ENCODE results near the gene MFAP3L. TPM values are rescaled to one million over a fixed set of nuclear protein-coding genes. Genes with fewer than 3 reads are reported as not detected.

The MFAP3L gene
- total RNA-seq, 1 experiment from 2014 or later: 5.1 TPM

DNA sequence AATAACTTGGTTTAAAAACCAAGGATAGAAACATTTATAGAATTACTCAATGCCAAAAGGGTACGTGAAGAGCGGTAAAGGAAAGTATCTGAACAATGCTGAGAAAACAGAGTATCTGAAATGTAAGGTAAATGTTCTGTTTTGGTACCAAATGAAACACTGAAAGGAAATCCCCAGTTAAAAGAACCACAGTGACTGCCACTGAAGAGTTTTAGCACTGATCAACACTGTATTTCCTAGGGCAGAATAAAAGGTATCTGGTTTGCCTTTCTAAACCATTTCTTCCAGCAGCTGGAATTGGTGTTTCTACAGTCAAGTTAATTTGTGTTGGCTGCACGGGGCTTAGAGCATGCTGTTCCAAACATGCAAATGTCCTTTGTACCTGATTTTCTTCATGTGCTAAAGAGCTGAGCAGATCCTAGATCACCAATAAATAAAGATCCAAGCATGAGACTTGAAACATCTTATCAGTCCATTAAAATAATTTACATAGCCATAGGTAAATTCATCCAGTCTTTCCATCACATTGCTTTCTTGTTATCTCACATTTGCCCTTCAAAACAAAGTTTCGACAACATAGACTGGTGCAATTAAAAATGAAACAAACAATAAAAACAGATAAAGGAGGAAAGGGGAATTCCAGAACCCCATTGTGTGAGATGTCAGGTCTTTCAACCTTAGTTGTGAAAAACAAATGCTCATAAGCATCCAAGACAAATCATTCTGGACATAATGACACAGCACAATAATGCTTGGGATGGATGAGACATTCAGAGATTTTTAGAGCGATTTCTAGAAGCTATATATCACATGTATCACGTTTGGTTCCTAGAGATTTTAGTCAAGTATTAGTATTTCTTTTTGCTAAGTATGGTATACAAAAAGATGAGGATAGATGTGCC is 38.6 kb downstream of the MFAP3L start:
- H3K14ac ChIP-seq (ENCODE audit: insufficient read depth, low read length): no peak overlapping the region
- H3K79me1 ChIP-seq (ENCODE audit: insufficient read depth, low read depth, low read length, poor library complexity, severe bottlenecking): no peaks in the 10 kb centered on the region
- no peaks in the 10 kb centered on the region for H4K20me1 ChIP-seq (ENCODE audit: control insufficient read depth, insufficient read depth, insufficient read length)
- Mint-ChIP-seq H3K27ac (no peak overlapping the region), H3K36me3 (ENCODE audit: insufficient read depth in 1 of 3, low read depth in 3 of 3) (peaks cover 0 to 11% (median 7%) of the 10 kb centered on the region in 3 experiments; a peak in 6 of 7 replicates), H3K4me1 (peaks cover 13 to 19% of the 10 kb centered on the region in 2 experiments), H3K9me3 (peaks cover 0 to 2% of the 10 kb centered on the region in 2 experiments; a peak in 1 of 5 replicates), H3K27me3 (ENCODE audit: low read depth) (no peaks in the 10 kb centered on the region), H3K4me3 (no peak overlapping the region)
- peaks cover 3% of the 10 kb centered on the region; the same call in 1 of the 2 replicates for H3K4me1 ChIP-seq (ENCODE audit: insufficient read depth, low read length)
- H2AFZ ChIP-seq (ENCODE audit: low read length): no peak overlapping the region
- H3K9me3 ChIP-seq (ENCODE audit: control insufficient read depth, low read depth, low read length): no peaks in the 10 kb centered on the region
- H3K4me2 ChIP-seq (ENCODE audit: insufficient read depth, insufficient read length, low read length): no peak overlapping the region
- H2BK20ac ChIP-seq (ENCODE audit: low read depth, low read length, poor library complexity, severe bottlenecking): no peak overlapping the region
- H3K56ac ChIP-seq (ENCODE audit: insufficient read length, low read depth, low read length): no peak overlapping the region
- H4K8ac ChIP-seq (replicated peaks; ENCODE audit: insufficient read length, low read depth, low read length): no peak overlapping the region
- H3K18ac ChIP-seq (ENCODE audit: insufficient read length, low read depth, low read length): no peak overlapping the region
- H2BK120ac ChIP-seq (ENCODE audit: low read depth, low read length, poor library complexity, severe bottlenecking): no peak overlapping the region
- no CpG with 5 or more reads among the region's 6 CpGs for WGBS (ENCODE audit: extremely low coverage, insufficient read length, low lambda C conversion rate)
- no peak for DNase-seq
- H4K5ac ChIP-seq (ENCODE audit: insufficient read length, low read depth, low read length): no peak overlapping the region
- H2BK12ac ChIP-seq (ENCODE audit: insufficient read length, low read depth, low read length): no peak overlapping the region
- H3K27me3 ChIP-seq (ENCODE audit: insufficient read depth, low read length): no peaks in the 10 kb centered on the region
- no peaks in the 10 kb centered on the region for H3K79me2 ChIP-seq (ENCODE audit: insufficient read depth, low read length)
- no peak overlapping the region for H2AK5ac ChIP-seq (ENCODE audit: insufficient read length, low read length)
- H3K9ac ChIP-seq (ENCODE audit: extremely low read depth, insufficient read length, low read length): no peak overlapping the region
- no peak overlapping the region for H3K27ac ChIP-seq (ENCODE audit: insufficient read length, low read depth, low read length)
- no peak overlapping the region for H2BK5ac ChIP-seq (ENCODE audit: insufficient read length, low read length)
- no peak overlapping the region for H3T11ph ChIP-seq (ENCODE audit: low read length)
- no peak overlapping the region for H2BK15ac ChIP-seq (ENCODE audit: low read depth, low read length)
- H3K23ac ChIP-seq (ENCODE audit: insufficient read length, low read depth, low read length): no peak overlapping the region
- no peak overlapping the region for H3K4ac ChIP-seq (ENCODE audit: low read depth, low read length)
- TF ChIP-seq CTCF (conservative IDR thresholded peaks at IDR 0.05): no peak
- H3K23me2 ChIP-seq (ENCODE audit: insufficient read length, low read depth, low read length, poor library complexity, severe bottlenecking): no peaks in the 10 kb centered on the region
- H4K91ac ChIP-seq (ENCODE audit: insufficient read length, low read depth, low read length): no peak overlapping the region

Measured in H9 (cell line).